ENCODE data around the gene ABCA4. TPM values are rescaled to one million over a fixed set of nuclear protein-coding genes. Genes with fewer than 3 reads are reported as not detected.

ABCA4 gene
- total and polyA plus RNA-seq, 2 donors (not counting 3 experiments of a cell fraction or from before 2014, with no cell fraction given), result 2.3 to 4.9 TPM

GRCh38 chr1:94067196-94067595 lies 53.8 kb downstream of the ABCA4 start:
- no peak overlapping the region for H2AFZ ChIP-seq (ENCODE audit: low read depth, low read length)
- no peak overlapping the region for H3K4me3 ChIP-seq (replicated peaks in 1 of 3; ENCODE audit: insufficient read depth in 1 of 3, low read depth in 1 of 3, low read length in 3 of 3)
- peak overlapping the region; percentile 43 for H3K4me2 ChIP-seq (ENCODE audit: insufficient read depth, low read length)
- H3K9ac ChIP-seq (replicated peaks; ENCODE audit: extremely low read depth, insufficient read depth, low read length), result peak overlapping the region; percentile 96
- CTCF ChIA-PET, result interaction anchor here (0.7 to 3.0 kb wide), 7 partner anchors 18 to 269 kb away, joined by 3 to 23 read pairs (median 13); no protein-coding TSS in a partner anchor
- POLR2A ChIA-PET, result interaction anchor here (1.0 to 1.7 kb wide), 2 partner anchors 19 to 181 kb away, joined by 3 to 5 read pairs; no protein-coding TSS in a partner anchor
- peak; percentile 82 for TF ChIP-seq GATA2 (IDR thresholded peaks at IDR 0.05; ENCODE audit: insufficient read depth, insufficient read length, low read depth, low read length)
- TF ChIP-seq MYC (IDR thresholded peaks at IDR 0.05; ENCODE audit: low read depth, low read length), result no peak
- peak; percentile 32 for TF ChIP-seq POLR2A (IDR thresholded peaks at IDR 0.05; ENCODE audit: low read depth, low read length)
- TF ChIP-seq MAX (IDR thresholded peaks at IDR 0.05; ENCODE audit: insufficient read depth, insufficient read length), result no peak
- peak; percentile 94 for TF ChIP-seq FOS (IDR thresholded peaks at IDR 0.05; ENCODE audit: borderline replicate concordance, insufficient read depth, low read length)
- TF ChIP-seq POLR2AphosphoS5 (IDR thresholded peaks at IDR 0.05; ENCODE audit: insufficient read depth, low read depth, low read length), result no peak
- TF ChIP-seq CTCF (IDR thresholded peaks at IDR 0.05; ENCODE audit: extremely low read depth in 1 of 2, insufficient read depth in 1 of 2, low read depth in 1 of 2, low read length in 2 of 2), result no peak
- TF ChIP-seq JUN (IDR thresholded peaks at IDR 0.05; ENCODE audit: borderline replicate concordance, insufficient read depth, insufficient read length, low read depth), result peak; percentile 92
- DNase-seq (ENCODE audit: low read depth, low spot score) (peak; percentile 95), FAIRE-seq (peak; percentile 91)
- H3K27ac ChIP-seq (ENCODE audit: insufficient read depth, low read depth, low read length), result peak overlapping the region; percentile 100
- no peaks in the 10 kb centered on the region for H3K27me3 ChIP-seq (ENCODE audit: control insufficient read depth in 2 of 2, insufficient read depth in 2 of 2, low read length in 2 of 2)
- peaks cover 83% of the 10 kb centered on the region for H3K4me1 ChIP-seq (ENCODE audit: control insufficient read depth, extremely low read depth, insufficient read depth, low read length)
- no peaks in the 10 kb centered on the region for H4K20me1 ChIP-seq (replicated peaks; ENCODE audit: control insufficient read depth, extremely low read depth, insufficient read depth, low read length)
- intact Hi-C loops (cut with micrococcal nuclease), result loop anchor here (1.0 kb wide), 2 partner anchors 99 to 258 kb away; no protein-coding TSS in a partner anchor
- no TSS peak for BruUV-seq (replicated peaks)
- no peaks in the 10 kb centered on the region for H3K79me2 ChIP-seq (ENCODE audit: control insufficient read depth, insufficient read depth, low read length)
- no peaks in the 10 kb centered on the region for H3K36me3 ChIP-seq (ENCODE audit: control insufficient read depth in 2 of 2, extremely low read depth in 1 of 2, insufficient read depth in 2 of 2, low read length in 2 of 2)
- H3K9me3 ChIP-seq (replicated peaks; ENCODE audit: control insufficient read depth, insufficient read depth, low read length), result no peaks in the 10 kb centered on the region
- H3K9me1 ChIP-seq (replicated peaks; ENCODE audit: control insufficient read depth, extremely low read depth, insufficient read depth, low read length), result no peaks in the 10 kb centered on the region
- dilution Hi-C loops (cut with MboI; ENCODE audit: extremely low pct_ligation_motif_present, low sequenced_read_pairs), result no loop called here

Data from endothelial cell of umbilical vein (primary cell).